Fibroblast of peridontal ligament (primary cell): ENCODE measurements around the gene CFAP299.
A peak's percentile ranks its signal among the peaks of the same experiment; 100 is the strongest.
"Not testable (repeated sequence)": the region's sequence is repeated elsewhere in the genome, so short reads cannot be mapped to it uniquely, and the experiment has no call there.

Experiments used
- DNase-seq: peaks from one replicate; pipeline ENCODE4 v3.0.0-alpha.2; 2010; ENCODE audit errors: extremely low read depth

CFAP299 gene

GRCh38 chr4:80608281-80608980 is 272.9 kb downstream of the CFAP299 start:
- DNase-seq = peak; percentile 79

GRCh38 chr4:80610199-80610598 is 274.7 kb downstream of the CFAP299 start:
- DNase-seq = no peak

- DNase-seq = peak; percentile 70
These were observed 275.5 kb downstream of the CFAP299 start for GRCh38 chr4:80610845-80611677.

GRCh38 chr4:80611678-80611979 is 276.1 kb downstream of the CFAP299 start:
- DNase-seq = no peak

- DNase-seq = no peak
These were observed 277.9 kb downstream of the CFAP299 start for GRCh38 chr4:80613470-80613869.

- DNase-seq = no peak
These were observed 278.8 kb downstream of the CFAP299 start for GRCh38 chr4:80614319-80614718.

- DNase-seq = no peak
These were observed 279.6 kb downstream of the CFAP299 start for GRCh38 chr4:80615099-80615498.

GRCh38 chr4:80619070-80619674 is 283.6 kb downstream of the CFAP299 start:
- peak; percentile 23 for DNase-seq

GRCh38 chr4:80631861-80632260 is 296.3 kb downstream of the CFAP299 start:
- no peak for DNase-seq

GRCh38 chr4:80637190-80637589 is 301.7 kb downstream of the CFAP299 start:
- no peak for DNase-seq

GRCh38 chr4:80646061-80646460 is 310.5 kb downstream of the CFAP299 start:
- DNase-seq = peak; percentile 34

- DNase-seq = no peak
These were observed 320.1 kb downstream of the CFAP299 start for GRCh38 chr4:80655662-80656061.

GRCh38 chr4:80670118-80670517 is 334.6 kb downstream of the CFAP299 start:
- not testable (repeated sequence) for DNase-seq

- DNase-seq = no peak
These were observed 342.9 kb downstream of the CFAP299 start for GRCh38 chr4:80678413-80678812.

GRCh38 chr4:80680934-80681333 is 345.4 kb downstream of the CFAP299 start:
- no peak for DNase-seq

GRCh38 chr4:80685214-80685613 is 349.7 kb downstream of the CFAP299 start:
- no peak for DNase-seq

GRCh38 chr4:80687736-80688135 is 352.2 kb downstream of the CFAP299 start:
- not testable (repeated sequence) for DNase-seq

- DNase-seq = no peak
These were observed 358.6 kb downstream of the CFAP299 start for GRCh38 chr4:80694171-80694570.

- DNase-seq = peak; percentile 55
These were observed 369.8 kb downstream of the CFAP299 start for GRCh38 chr4:80705311-80705710.

- DNase-seq = no peak
These were observed 373.7 kb downstream of the CFAP299 start for GRCh38 chr4:80709082-80709869.

- no peak for DNase-seq
These were observed 375.4 kb downstream of the CFAP299 start for GRCh38 chr4:80710748-80711451.
